GM18498 (cell line): ENCODE measurements around the gene SFPQ.
"Not testable (repeated sequence)": the region's sequence is repeated elsewhere in the genome, so short reads cannot be mapped to it uniquely, and the experiment has no call there.

Source experiments
- ATAC-seq: cut with Tn5 transposase; IDR thresholded peaks from one replicate; pipeline ENCODE4 v1.9.1; 2021; ENCODE audit warnings: mild to moderate bottlenecking, moderate library complexity; ENCODE audit not compliant: unreplicated experiment

Gene SFPQ

DNA sequence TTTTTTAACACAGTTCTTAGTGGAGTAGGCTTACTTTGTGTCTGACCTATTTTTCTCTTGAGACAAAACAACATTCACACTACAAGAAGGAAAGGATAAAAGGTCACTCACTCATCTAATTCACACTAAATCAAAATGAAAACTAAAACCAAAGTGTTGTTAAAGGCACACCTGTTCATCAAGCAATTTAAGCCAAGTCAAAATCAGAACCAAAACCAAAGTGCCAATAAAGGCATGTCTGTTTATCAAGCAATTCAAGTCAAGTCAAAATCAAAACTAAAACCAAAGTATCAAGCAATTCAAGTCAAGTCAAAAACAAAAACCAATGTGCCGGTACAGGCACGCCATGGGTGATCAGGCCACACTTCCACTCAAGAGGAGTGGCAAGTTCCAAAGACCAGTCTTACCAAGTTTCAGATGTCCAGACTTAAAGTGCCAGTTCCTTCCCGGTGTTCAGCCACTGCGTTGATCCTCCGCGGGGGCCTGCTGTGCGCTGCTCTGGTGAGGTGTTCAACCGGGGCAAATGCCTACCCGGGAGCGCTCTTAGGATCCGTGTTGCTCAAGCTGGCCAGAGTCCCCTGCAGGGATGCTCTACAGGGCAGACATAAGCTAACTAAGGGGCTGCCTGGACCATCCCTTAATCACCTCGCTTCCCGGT lies 46.9 kb downstream of the SFPQ start:
- ATAC-seq: not testable (repeated sequence)

- no peak for ATAC-seq
Observed at GRCh38 chr1:35143737-35144508, 49.0 kb downstream of the SFPQ start.

DNA sequence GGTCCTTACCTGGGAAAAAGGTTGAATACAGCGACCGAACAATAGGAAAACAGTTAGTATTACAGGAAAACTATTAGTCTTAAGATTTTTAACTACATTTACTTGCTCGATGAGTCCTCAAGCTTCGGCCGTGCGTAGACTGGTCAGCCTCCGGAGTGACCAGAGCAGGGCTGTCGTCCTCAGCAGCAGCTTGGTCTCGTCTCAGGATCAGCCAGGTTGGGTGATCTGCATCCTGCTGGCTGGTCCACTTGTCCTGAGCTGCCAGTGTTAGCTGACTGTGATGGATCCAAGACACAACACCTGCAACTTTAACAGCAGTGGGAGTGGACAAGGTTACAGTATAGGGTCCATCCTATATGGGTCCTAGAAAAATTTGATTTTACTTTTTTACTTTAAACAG lies 50.2 kb downstream of the SFPQ start:
- ATAC-seq: not testable (repeated sequence)

DNA sequence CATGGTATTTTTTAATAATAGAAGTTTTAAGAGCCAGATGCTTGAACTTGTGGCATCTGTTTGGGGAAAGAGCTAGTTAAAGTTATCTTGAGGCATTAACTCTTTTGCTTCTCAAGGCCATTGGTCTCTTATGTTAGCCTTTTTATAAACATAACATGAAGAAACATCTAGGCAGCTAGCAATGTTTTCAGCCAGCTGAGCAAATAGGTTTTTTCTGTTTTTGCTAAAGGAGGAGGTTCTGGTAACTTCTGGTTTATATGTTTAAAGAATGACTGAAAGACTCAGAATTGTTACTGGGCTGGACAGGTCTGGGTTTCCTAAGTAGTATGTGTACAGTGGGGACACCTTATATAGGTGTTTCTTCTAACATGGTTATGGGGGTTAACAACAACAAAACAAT lies 50.7 kb downstream of the SFPQ start:
- ATAC-seq: not testable (repeated sequence)

- ATAC-seq: not testable (repeated sequence)
Observed at GRCh38 chr1:35137590-35137989, 55.4 kb downstream of the SFPQ start.

GRCh38 chr1:35136780-35137179 lies 56.2 kb downstream of the SFPQ start:
- no peak for ATAC-seq
